ENCODE results near the gene SWSAP1. TPM values are rescaled to one million over a fixed set of nuclear protein-coding genes. Genes with fewer than 3 reads are reported as not detected.
"Not testable (repeated sequence)": the region's sequence is repeated elsewhere in the genome, so short reads cannot be mapped to it uniquely, and the experiment has no call there.

Gene SWSAP1
- 1 to 10 TPM; 2.0 to 3.5 (median 2.2) TPM for polyA plus RNA-seq (ENCODE audit: insufficient read depth in 1 of 5, insufficient read length in 5 of 5, low replicate concordance in 1 of 5)
- long read RNA-seq, donor 1, partial matches to known transcripts: 0 of 4 reads
- long read RNA-seq, donor 1, other reads (novel, unspliced or antisense): 0 of 4 reads
- long read RNA-seq, donor 2, partial matches to known transcripts: 0 of 2 reads
- long read RNA-seq, donor 2, other reads (novel, unspliced or antisense): 0 of 2 reads
- long read RNA-seq, donor 3, partial matches to known transcripts: 87 of 90 reads
- long read RNA-seq, donor 3, other reads (novel, unspliced or antisense): 0 of 90 reads
- long read RNA-seq, donor 4, partial matches to known transcripts: 0 of 2 reads
- long read RNA-seq, donor 4, other reads (novel, unspliced or antisense): 0 of 2 reads
- long read RNA-seq, donor 5, partial matches to known transcripts: 0 of 3 reads
- long read RNA-seq, donor 5, other reads (novel, unspliced or antisense): 0 of 3 reads
- long read RNA-seq, donor 6, transcript SWSAP1-201 (2 exons, 1,684 nt): major isoform, 6 of 6 reads
- long read RNA-seq, donor 6, partial matches to known transcripts: 0 of 6 reads
- long read RNA-seq, donor 6, other reads (novel, unspliced or antisense): 0 of 6 reads
- long read RNA-seq, donor 7, partial matches to known transcripts: 0 of 3 reads
- long read RNA-seq, donor 7, other reads (novel, unspliced or antisense): 0 of 3 reads
- long read RNA-seq, donor 8, partial matches to known transcripts: 0 of 1 reads
- long read RNA-seq, donor 8, other reads (novel, unspliced or antisense): 0 of 1 reads

DNA sequence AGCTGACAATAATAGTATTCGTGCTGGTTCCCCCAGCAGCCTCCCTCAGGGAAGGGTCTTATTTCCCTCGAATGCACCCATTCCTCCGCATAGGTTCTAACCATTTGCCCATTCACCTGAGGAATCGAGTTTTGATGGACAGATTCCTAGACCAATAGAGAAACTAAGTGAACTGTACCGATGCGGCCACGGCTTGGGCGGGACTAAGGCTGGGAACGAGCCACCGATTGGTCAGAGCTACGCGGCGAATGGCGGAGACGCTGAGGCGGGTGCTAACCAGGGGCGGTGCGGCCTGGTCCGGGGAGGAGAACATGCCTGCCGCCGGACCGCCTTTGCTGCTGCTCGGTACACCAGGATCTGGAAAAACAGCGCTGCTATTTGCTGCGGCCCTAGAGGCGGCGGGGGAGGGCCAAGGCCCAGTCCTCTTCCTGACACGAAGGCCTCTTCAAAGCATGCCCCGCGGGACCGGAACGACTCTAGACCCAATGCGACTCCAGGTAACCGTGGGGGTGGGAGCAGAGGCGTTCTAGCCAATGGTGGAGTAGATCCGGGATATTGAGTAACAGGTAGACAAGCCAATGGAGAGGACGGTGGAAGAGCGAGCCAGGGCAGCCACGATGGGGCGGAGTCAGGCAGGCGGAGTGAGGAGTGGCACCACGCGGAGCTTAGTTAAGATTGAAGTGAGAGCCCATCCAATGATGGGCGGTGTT, at the start of gene SWSAP1:
TSS of gene SWSAP1 (plus strand) at position 234 of the 710 bp plus-strand sequence. CDS start at position 249, 15 bp downstream.
- DNase-seq: peak; percentile 98 to 99

DNA sequence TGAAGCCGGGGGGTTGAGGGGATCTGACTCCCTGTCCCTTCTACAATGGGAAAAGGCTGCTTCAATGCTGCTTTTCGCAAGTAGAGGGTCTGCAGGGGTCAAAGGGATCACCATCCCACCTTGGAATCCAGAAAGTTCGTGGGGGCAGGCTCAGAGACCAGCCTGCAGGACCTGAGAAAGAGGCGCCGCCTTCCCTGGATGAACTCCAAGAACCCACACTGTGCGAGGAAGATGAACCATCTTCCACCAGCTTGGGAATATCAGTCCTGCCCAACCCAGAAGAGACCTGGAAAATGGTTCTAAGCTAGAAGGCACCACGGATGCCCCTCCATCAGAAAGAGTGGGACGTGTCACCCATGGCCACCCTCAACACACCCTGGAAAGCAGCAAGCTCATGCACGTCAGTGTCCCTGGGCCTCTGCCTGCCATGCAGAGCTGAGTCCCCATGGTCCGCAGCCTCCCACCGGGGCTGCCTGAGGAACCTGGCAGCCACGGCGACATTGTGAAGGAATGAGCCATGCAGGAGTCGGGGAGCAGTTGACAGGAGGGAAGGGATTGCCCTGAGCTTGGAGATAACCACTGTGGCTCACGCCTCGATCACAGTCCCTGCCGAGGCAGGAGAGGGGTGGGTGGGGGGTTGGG, 49.6 kb upstream of the SWSAP1 start:
- no peak for DNase-seq

DNA sequence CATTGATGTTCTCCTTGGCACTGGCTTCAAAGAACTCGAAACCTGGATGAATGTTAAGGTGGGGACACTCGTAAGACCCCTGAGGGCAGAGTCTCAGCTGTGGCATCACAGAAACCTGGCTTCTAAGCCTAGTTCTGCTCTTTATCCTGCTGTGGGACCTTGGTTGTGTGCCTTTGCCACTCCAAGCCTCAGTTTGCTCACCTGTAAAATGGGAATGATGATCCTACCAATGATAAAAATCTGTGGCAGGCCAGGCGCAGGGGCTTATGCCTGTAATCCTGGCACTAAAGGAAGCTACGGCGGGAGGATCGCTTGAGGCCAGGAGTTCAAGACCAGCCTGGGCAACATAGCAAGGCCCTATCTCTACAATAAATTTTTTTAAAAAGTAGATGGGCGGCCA, 48.9 kb upstream of the SWSAP1 start:
- DNase-seq: no peak

GRCh38 chr19:11330127-11330526, 44.3 kb upstream of the SWSAP1 start:
- DNase-seq: no peak

DNA sequence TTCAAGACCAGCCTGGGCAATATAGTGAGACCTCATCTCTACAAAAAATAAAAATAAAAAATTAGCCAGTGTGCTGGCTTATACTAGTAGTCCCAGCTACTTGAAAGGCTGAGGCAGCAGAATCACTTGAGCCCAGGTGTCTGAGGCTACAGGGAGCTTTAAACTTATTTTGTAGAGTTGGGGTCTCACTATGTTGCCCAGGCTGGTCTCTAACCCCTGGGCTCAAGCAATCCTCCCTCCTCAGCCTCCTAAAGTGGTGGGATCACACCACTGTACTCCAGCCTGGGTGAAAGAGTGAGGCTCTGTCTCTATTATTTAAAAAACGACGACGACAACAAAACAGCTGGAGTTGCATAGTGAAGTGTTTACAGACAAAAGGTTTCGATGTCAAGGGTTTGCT, 43.0 kb upstream of the SWSAP1 start:
- DNase-seq: no peak

- DNase-seq: no peak
These were observed 41.6 kb upstream of the SWSAP1 start for GRCh38 chr19:11332822-11333221.

DNA sequence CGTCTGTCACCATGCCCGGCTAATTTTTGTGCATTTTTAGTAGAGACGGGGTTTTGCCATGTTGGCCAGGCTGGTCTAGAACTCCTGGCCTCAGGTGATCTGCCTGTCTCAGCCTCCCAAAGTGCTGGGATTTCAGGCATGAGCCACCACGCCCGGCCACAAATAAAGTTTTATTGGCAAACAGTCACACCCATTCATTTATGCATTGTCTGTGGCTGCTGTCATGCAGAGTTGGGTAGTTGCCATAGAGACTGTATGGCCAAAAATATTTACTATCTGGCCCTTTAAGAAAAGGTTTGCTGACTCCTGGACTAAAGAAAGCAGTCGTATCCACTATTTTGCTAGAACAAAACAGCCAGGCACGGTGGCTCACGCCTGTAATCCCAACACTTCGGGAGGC, 40.6 kb upstream of the SWSAP1 start:
- DNase-seq: not testable (repeated sequence)

GRCh38 chr19:11335449-11336146, 38.9 kb upstream of the SWSAP1 start:
- no peak for DNase-seq

GRCh38 chr19:11337080-11337479, 37.4 kb upstream of the SWSAP1 start:
- DNase-seq: no peak

DNA sequence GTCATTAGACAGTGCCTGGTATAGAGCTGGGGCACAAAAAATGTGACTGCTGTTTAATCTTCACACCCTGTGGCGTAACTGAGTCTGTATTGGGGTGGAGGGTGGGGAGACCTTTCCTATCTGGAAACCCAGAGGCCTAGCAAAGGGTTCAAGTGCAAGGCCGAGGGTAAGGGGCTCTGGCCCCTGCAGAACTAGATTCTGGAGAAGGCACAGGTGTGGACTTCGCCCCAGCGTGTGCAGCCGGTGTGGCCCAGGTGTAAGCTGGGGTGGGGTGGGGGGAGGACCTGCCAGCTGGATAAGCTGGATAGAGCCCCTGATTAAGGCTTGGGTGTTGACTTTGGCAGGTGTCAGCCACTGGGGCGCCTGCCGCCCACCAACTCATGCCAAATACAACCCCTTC, 36.3 kb upstream of the SWSAP1 start:
- no peak for DNase-seq

GRCh38 chr19:11338569-11339253, 35.8 kb upstream of the SWSAP1 start:
- DNase-seq: no peak

GRCh38 chr19:11339254-11340098, 35.0 kb upstream of the SWSAP1 start, which contains the start of gene RAB3D:
Gene RAB3D (minus strand): TSS chr19:11339657. CDS start chr19:11337399, 2,258 bp downstream.
- DNase-seq: peak; percentile 87 to 91

GRCh38 chr19:11340099-11340467, 34.4 kb upstream of the SWSAP1 start:
- DNase-seq: not testable (repeated sequence)

GRCh38 chr19:11342429-11342828, 32.0 kb upstream of the SWSAP1 start:
- no peak for DNase-seq

DNA sequence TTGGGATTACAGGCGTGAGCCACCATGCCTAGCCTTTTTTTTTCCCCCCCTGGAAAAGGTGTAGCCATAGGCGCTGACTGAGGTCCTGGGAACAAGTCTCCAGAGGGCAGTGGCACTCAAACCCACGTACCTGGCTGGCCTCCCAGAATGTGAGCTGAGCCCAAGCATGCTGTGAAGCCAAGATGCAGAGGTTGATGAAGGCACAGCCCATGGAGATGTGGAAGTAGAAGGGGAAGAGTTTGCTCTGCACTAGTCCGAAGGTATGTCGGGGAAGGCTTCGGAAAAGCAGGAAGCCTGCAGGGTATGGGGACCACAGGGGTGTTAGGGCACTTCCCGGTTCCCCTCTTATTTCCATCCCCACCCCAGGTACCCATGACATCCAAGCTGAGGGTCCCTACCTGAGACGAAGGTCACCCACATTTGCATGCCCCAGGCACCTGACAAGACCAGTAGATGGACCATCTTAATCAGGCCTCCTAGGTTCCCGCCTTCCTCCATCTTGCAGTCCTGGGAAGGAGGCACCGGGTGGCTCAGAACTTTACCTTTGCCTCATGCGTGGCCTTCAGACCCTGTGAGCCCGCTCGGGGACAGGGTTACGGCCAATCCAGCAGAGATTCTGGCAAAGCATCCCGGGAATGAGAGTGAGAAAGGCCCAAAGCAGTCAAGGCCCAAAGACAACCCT, 29.2 kb upstream of the SWSAP1 start:
- DNase-seq: no peak

DNA sequence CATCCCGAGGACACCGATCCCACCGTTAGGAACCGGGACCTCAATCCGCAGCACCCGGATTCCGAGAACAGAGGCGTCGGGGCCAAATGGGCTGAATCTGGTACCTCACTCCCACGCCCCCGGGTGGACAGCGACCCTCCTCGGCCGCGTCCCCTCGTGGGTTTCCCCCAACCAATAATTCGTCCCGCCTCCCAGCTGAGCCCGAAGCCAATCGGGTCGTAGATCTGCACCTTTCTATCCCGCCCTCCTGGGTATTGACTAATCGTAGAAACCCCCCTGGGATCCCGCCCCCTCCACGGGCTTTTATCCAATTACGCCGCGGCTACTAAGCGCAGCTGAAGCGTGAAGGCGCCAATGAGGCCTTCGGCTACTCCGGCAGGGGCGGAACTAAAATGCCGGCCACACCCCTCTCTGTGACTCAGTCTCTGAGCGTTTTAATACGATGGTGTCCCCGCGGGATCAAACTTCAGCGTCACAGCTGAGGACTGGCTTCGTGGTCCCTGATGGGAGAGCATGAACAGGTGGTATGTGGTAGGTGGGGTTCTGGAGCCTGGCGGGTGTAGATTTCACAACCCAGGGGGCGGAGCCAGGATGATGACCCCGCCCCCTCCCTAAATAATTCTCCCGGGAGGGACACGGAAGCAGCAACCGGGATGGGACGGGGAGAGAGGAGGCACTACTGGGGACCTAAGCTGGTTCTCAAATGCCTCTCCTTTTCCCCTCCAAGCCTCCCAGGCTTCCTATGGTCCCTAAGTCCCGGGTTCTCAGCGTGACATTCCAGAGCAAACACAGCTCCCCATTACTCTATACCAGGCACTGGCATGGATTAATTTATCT, 28.1 kb upstream of the SWSAP1 start, which contains the start of the genes CCDC159 and TMEM205:
TSS of gene CCDC159 (plus strand) at position 416 of the 837 bp plus-strand sequence. CDS start at position 504, 88 bp downstream.
TSS of gene TMEM205 (minus strand) at position 165 of the 837 bp plus-strand sequence. CDS start 649 bp downstream, outside the sequence.
- DNase-seq: peak; percentile 98 to 99

GRCh38 chr19:11347546-11348039, 26.9 kb upstream of the SWSAP1 start:
- DNase-seq: no peak

Measured in right lung (tissue), 10 donors.